ENCODE data around the gene CUL1. TPM values are rescaled to one million over a fixed set of nuclear protein-coding genes. Genes with fewer than 3 reads are reported as not detected.

CUL1 gene
- total and polyA plus RNA-seq, 5 donors, result 36.1 to 52.8 (median 52.4) TPM

- no peak for DNase-seq
- Histone ChIP-seq H3K27ac (ENCODE audit: low read length) (no peak overlapping the region), H3K27me3 (ENCODE audit: control insufficient read depth, insufficient read depth) (no peaks in the 10 kb centered on the region), H3K9me3 (ENCODE audit: control insufficient read depth, low read length) (no peaks in the 10 kb centered on the region), H3K4me3 (ENCODE audit: low read length) (no peak overlapping the region), H3K4me1 (ENCODE audit: control insufficient read depth, insufficient read depth, low read length) (peaks cover 6% of the 10 kb centered on the region)
- WGBS, result 76% methylated on average over 12 of the region's 12 CpGs
- intact Hi-C loops (cut with DNase I), result no loop called here
- no peak for ATAC-seq
These were observed 31.5 kb downstream of the CUL1 start for GRCh38 chr7:148729984-148730733.

- Histone ChIP-seq H3K4me1 (ENCODE audit: control insufficient read depth, insufficient read depth, low read length) (peaks cover 2% of the 10 kb centered on the region), H3K4me3 (ENCODE audit: low read length) (no peak overlapping the region), H3K9me3 (ENCODE audit: control insufficient read depth, low read length) (no peaks in the 10 kb centered on the region), H3K27me3 (ENCODE audit: control insufficient read depth, insufficient read depth) (no peaks in the 10 kb centered on the region), H3K27ac (ENCODE audit: low read length) (no peak overlapping the region)
- 64% methylated on average over 3 of the region's 3 CpGs for WGBS
- intact Hi-C loops (cut with DNase I), result no loop called here
- ATAC-seq, result no peak
- no peak for DNase-seq
These were observed 34.2 kb downstream of the CUL1 start for GRCh38 chr7:148732862-148733261.

- ATAC-seq (peak; percentile 45 to 66), DNase-seq (no peak)
- H3K4me1 ChIP-seq (ENCODE audit: control insufficient read depth, insufficient read depth, low read length), result peaks cover 2% of the 10 kb centered on the region
- no peak overlapping the region for H3K4me3 ChIP-seq (ENCODE audit: low read length)
- intact Hi-C loops (cut with DNase I), result no loop called here
- H3K27ac ChIP-seq (ENCODE audit: low read length), result no peak overlapping the region
- WGBS, result 48% methylated on average over 2 of the region's 2 CpGs
- H3K27me3 ChIP-seq (ENCODE audit: control insufficient read depth, insufficient read depth), result no peaks in the 10 kb centered on the region
- H3K9me3 ChIP-seq (ENCODE audit: control insufficient read depth, low read length), result no peaks in the 10 kb centered on the region
These were observed 34.8 kb downstream of the CUL1 start for GRCh38 chr7:148733496-148733895.

- intact Hi-C loops (cut with DNase I), result no loop called here
- Histone ChIP-seq H3K9me3 (ENCODE audit: control insufficient read depth, low read length) (no peaks in the 10 kb centered on the region), H3K4me1 (ENCODE audit: control insufficient read depth, insufficient read depth, low read length) (peaks cover 2% of the 10 kb centered on the region), H3K27me3 (ENCODE audit: control insufficient read depth, insufficient read depth) (no peaks in the 10 kb centered on the region), H3K27ac (ENCODE audit: low read length) (no peak overlapping the region), H3K4me3 (ENCODE audit: low read length) (no peak overlapping the region)
- ATAC-seq, result no peak
- DNase-seq, result peak in 1 of 3 donors; percentile 31
- 77% methylated on average over 11 of the region's 11 CpGs for WGBS
These were observed 36.4 kb downstream of the CUL1 start for GRCh38 chr7:148735141-148735540.

GRCh38 chr7:148735967-148736366 lies 37.3 kb downstream of the CUL1 start:
- ATAC-seq (no peak), DNase-seq (no peak)
- Histone ChIP-seq H3K27me3 (ENCODE audit: control insufficient read depth, insufficient read depth) (no peaks in the 10 kb centered on the region), H3K4me3 (ENCODE audit: low read length) (no peak overlapping the region), H3K27ac (ENCODE audit: low read length) (no peak overlapping the region), H3K4me1 (ENCODE audit: control insufficient read depth, insufficient read depth, low read length) (peaks cover 2% of the 10 kb centered on the region), H3K9me3 (ENCODE audit: control insufficient read depth, low read length) (no peaks in the 10 kb centered on the region)
- intact Hi-C loops (cut with DNase I), result no loop called here
- WGBS, result 99% methylated on average over 3 of the region's 3 CpGs

- ATAC-seq (no peak), DNase-seq (no peak)
- H3K27ac ChIP-seq (ENCODE audit: low read length), result no peak overlapping the region
- WGBS, result 88% methylated on average over 14 of the region's 14 CpGs
- no peaks in the 10 kb centered on the region for H3K9me3 ChIP-seq (ENCODE audit: control insufficient read depth, low read length)
- no peaks in the 10 kb centered on the region for H3K4me1 ChIP-seq (ENCODE audit: control insufficient read depth, insufficient read depth, low read length)
- no peak overlapping the region for H3K4me3 ChIP-seq (ENCODE audit: low read length)
- H3K27me3 ChIP-seq (ENCODE audit: control insufficient read depth, insufficient read depth), result no peaks in the 10 kb centered on the region
- intact Hi-C loops (cut with DNase I), result no loop called here
These were observed 40.2 kb downstream of the CUL1 start for GRCh38 chr7:148738737-148739535.

GRCh38 chr7:148746135-148746534 lies 47.4 kb downstream of the CUL1 start:
- DNase-seq, result no peak
- intact Hi-C loops (cut with DNase I), result no loop called here
- Histone ChIP-seq H3K4me1 (ENCODE audit: control insufficient read depth, insufficient read depth, low read length) (no peaks in the 10 kb centered on the region), H3K4me3 (ENCODE audit: low read length) (no peak overlapping the region), H3K27me3 (ENCODE audit: control insufficient read depth, insufficient read depth) (no peaks in the 10 kb centered on the region), H3K27ac (ENCODE audit: low read length) (no peak overlapping the region), H3K9me3 (ENCODE audit: control insufficient read depth, low read length) (no peaks in the 10 kb centered on the region)
- ATAC-seq, result no peak
- WGBS, result 90% methylated on average over 3 of the region's 3 CpGs

GRCh38 chr7:148747274-148747673 lies 48.6 kb downstream of the CUL1 start:
- ATAC-seq (no peak), DNase-seq (no peak)
- Histone ChIP-seq H3K27me3 (ENCODE audit: control insufficient read depth, insufficient read depth) (no peaks in the 10 kb centered on the region), H3K4me1 (ENCODE audit: control insufficient read depth, insufficient read depth, low read length) (no peaks in the 10 kb centered on the region), H3K4me3 (ENCODE audit: low read length) (no peak overlapping the region), H3K9me3 (ENCODE audit: control insufficient read depth, low read length) (no peaks in the 10 kb centered on the region), H3K27ac (ENCODE audit: low read length) (no peak overlapping the region)
- WGBS, result 44% methylated on average over 3 of the region's 3 CpGs
- intact Hi-C loops (cut with DNase I), result no loop called here

- Histone ChIP-seq H3K9me3 (ENCODE audit: control insufficient read depth, low read length) (no peaks in the 10 kb centered on the region), H3K27me3 (ENCODE audit: control insufficient read depth, insufficient read depth) (no peaks in the 10 kb centered on the region), H3K4me1 (ENCODE audit: control insufficient read depth, insufficient read depth, low read length) (peaks cover 1% of the 10 kb centered on the region), H3K27ac (ENCODE audit: low read length) (no peak overlapping the region), H3K4me3 (ENCODE audit: low read length) (no peak overlapping the region)
- no peak for DNase-seq
- no peak for ATAC-seq
- WGBS, result 98% methylated on average over 8 of the region's 8 CpGs
- intact Hi-C loops (cut with DNase I), result no loop called here
These were observed 52.0 kb downstream of the CUL1 start for GRCh38 chr7:148750442-148751355.

GRCh38 chr7:148753224-148753623 lies 54.5 kb downstream of the CUL1 start:
- H3K4me1 ChIP-seq (ENCODE audit: control insufficient read depth, insufficient read depth, low read length), result peaks cover 1% of the 10 kb centered on the region
- H3K9me3 ChIP-seq (ENCODE audit: control insufficient read depth, low read length), result no peaks in the 10 kb centered on the region
- H3K27ac ChIP-seq (ENCODE audit: low read length), result no peak overlapping the region
- 68% methylated on average over 4 of the region's 4 CpGs for WGBS
- no peaks in the 10 kb centered on the region for H3K27me3 ChIP-seq (ENCODE audit: control insufficient read depth, insufficient read depth)
- DNase-seq (no peak), ATAC-seq (no peak)
- intact Hi-C loops (cut with DNase I), result no loop called here
- no peak overlapping the region for H3K4me3 ChIP-seq (ENCODE audit: low read length)

GRCh38 chr7:148754912-148755311 lies 56.2 kb downstream of the CUL1 start:
- Histone ChIP-seq H3K4me3 (ENCODE audit: low read length) (no peak overlapping the region), H3K4me1 (ENCODE audit: control insufficient read depth, insufficient read depth, low read length) (peaks cover 1% of the 10 kb centered on the region), H3K27me3 (ENCODE audit: control insufficient read depth, insufficient read depth) (no peaks in the 10 kb centered on the region), H3K9me3 (ENCODE audit: control insufficient read depth, low read length) (no peaks in the 10 kb centered on the region), H3K27ac (ENCODE audit: low read length) (no peak overlapping the region)
- no peak for ATAC-seq
- intact Hi-C loops (cut with DNase I), result no loop called here
- WGBS, result 90% methylated on average over 6 of the region's 6 CpGs
- no peak for DNase-seq
